Activated CD4-positive, alpha-beta T cell treated with anti-CD3 and anti-CD28 coated beads, Interleukin-2, amount 50 U/mL, for 1 hour (primary cell): ENCODE measurements around the gene CAMK1G.

Source experiments
- DNase-seq: peaks from one replicate; pipeline ENCODE4 v3.0.0-alpha.2; 2020

Gene CAMK1G

DNA sequence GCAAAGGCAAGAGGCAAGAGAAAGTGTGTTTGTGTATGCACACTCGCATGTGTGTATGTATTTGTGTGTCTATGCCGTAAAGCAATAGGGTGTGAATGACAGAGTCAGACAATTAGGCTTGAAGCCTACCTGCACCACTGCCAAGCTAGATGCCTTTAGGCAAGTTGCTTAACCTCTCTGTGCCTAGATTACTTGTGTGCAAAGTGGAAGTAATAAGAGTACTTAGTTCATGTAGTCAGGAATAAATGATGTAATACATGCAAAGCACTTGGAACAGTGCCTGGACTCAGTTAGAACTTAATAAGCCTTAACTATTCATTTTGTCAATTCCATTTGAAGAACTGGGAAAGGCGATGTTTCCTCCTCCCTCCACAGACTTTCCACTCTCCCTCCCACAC lies 37.0 kb downstream of the CAMK1G start:
- no peak for DNase-seq

GRCh38 chr1:209621286-209621685 lies 37.8 kb downstream of the CAMK1G start:
- no peak for DNase-seq

DNA sequence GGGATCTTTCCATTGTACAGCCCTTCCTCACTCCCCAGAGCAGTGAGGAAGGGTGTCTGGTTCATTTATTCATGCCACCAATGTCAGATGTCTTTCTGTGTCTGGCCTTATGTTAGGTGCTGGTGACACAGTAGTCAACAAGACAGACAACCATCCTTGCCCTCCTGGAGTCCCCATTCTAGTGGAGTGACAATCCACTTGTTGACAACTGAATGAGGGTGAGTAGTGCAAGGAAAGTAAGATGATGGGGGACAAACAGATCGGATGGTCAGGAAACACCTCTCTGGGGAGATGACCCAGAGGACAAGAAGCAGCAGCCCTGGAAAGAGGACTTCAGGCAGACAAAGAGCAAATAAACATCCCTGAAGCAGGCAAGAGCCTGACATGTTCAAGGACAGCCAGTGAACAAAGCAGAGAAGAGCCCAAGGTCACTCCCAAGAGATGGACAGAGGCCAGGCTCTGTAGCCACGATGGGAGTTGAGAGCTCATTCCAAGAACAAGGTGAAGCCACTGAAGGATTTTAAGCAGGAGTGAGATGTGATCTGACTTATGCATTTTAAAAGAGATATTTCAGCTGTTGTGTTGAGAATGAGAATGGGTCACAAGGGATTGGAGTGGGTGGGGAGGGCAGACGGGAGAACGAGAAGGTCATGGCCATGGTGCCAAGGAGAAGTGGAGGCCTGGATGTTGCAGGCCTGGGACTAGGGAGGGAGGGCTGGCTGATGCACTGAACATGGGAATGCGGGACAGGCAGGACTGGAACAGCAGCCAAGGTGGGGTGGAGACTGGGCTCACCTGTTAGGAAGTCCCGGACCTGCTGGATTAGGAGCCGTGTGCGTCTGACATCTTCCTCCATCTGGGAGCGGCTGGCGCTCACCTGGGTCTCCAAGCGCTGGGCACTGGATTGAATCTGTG lies 38.5 kb downstream of the CAMK1G start:
- no peak for DNase-seq

GRCh38 chr1:209622841-209623829 lies 39.6 kb downstream of the CAMK1G start:
- no peak for DNase-seq

GRCh38 chr1:209624558-209625549 lies 41.3 kb downstream of the CAMK1G start:
- DNase-seq, result no peak

DNA sequence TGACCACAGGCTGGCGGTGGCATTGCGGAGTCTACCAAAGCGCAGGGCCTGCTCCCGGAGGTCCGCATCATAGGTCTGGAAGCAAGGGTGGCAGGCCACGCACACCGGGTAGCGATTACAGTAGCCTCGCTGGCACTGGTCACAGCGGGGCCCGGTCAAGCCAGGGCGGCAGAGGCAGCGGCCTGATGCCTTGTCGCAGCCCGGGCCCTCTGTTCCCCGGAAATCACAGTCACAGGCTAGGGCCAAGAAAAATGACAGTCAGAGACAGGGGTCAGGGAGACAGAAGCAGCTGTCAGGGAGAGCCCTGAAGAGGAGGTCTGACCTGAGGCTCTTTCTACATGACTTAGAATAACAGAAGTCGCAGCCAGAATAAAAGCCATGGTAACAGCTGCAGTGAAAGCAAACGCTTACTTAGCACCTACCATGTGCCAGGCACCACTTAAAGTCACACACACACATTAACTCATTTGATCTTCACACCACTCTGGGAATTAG lies 42.3 kb downstream of the CAMK1G start:
- DNase-seq, result no peak

DNA sequence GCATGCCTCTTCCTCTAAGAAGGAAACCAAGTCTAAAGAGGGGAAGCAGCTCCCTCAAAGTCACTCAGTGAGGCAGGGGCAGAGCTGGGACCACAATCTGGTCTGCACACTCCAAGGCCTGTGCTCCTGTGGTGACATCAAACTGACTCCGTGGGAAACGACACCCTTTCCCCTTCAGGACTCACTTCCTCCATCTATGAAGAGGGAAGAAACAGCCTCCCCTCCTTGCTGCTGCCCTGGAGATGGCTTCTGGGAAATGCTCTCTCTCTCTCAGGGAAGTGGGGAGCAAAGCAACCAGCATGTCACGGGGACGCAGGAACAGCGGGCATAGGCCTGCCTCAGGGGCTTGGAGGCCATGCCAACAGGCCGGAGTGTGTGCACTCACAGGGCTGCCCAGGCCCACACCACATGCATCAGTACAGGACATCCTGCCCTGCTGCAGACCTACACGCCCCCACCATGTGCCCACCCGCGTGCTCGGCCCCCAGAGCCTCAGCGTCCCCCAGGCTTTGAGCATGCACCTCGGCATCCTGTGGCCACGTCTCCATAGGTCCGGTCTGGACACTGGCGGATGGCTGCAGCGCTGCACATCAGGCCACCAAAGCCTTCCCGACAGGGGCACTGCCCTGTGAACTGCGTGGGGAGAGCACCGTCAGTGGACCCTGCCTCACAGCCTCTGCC lies 43.0 kb downstream of the CAMK1G start:
- DNase-seq, result no peak

GRCh38 chr1:209627027-209627731 lies 43.7 kb downstream of the CAMK1G start:
- DNase-seq, result no peak

DNA sequence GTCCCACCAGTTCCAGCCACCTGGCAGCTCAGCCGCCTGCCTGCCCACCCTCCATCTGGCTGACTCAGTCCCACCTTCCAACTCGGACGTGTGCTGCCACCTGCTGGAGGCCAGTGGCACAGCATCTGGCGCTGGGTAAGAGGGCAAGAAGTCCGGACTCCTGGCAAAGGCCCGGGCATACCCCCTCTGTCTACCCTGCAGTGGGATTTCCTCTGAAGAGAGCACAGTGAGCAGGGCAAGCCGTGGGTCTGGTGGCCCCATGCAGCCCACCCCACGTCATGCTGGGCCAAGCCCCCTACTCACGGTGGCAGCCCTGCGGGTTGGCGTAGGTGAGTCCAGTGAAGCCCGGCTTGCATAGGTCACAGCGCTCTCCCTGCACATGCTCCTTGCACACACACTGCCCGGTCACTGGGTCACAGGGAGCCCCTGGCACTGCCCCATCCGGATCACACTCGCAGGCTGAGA lies 44.2 kb downstream of the CAMK1G start:
- DNase-seq, result peak; percentile 70

DNA sequence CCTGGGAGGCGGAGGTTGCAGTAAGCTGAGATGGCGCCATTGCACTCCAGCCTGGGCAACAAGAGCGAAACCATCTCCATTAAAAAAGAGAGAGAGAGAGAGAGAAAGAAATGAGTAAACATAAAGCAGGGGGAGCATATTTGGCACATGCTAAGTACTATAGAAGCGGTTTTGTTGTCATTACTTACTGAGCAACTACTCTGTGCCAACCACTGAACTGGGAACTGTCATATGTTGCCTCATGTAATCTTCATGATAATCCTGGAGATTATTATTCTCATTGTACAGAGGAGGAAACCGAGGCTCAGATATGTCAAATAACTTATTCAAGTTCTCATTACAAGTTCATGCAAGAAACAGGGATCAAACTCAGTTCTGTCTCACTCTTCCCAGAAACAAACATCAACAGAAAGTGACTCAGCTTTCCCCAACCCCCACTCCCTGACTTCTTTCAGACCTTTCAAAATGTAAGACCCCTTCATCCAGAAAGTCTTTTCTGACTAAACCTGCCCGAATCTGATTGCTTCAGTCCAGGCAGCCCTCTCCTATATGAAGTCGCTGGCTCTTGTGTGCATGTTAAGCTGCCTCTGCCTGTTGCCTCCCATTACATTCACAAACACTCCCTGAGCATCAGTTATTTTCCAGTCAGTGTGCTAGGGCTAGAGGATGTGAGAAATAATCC lies 45.2 kb downstream of the CAMK1G start:
- DNase-seq, result no peak

DNA sequence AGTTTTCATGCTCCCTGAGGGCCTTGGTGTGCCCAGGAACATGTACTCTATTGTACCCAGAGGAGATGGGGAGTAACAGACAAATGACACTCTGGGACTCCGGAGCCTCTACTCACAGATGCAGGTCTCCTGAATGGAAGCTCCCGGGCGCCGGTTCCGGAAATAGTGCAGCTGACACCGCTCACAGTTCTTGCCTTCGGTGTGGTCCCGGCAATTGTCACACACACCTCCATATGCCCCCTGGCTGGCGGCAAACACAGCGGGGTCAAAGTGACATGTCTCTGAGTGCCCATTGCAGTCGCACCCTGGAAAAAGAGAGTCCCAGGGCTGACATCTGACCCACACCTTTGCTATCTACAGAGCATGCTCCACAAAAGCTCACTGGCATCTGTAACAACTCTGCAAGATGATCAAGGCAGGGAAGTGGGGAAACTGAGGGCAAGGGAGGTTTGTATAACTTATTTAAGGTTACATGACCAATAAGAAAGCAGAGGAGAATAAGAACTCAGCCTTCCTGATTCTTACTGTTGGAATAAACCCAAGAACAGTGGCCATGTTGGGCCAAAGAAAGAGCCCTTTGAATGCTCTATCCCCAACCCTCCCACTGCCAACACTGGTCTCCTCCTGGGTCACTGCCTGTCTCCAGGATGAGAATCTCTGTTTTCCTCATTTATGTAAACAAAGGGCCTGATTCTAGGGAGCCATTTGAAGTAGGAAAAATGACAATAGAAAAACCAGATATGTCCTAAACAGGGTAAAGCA lies 46.3 kb downstream of the CAMK1G start:
- DNase-seq, result no peak

GRCh38 chr1:209630383-209631225 lies 47.1 kb downstream of the CAMK1G start:
- no peak for DNase-seq

DNA sequence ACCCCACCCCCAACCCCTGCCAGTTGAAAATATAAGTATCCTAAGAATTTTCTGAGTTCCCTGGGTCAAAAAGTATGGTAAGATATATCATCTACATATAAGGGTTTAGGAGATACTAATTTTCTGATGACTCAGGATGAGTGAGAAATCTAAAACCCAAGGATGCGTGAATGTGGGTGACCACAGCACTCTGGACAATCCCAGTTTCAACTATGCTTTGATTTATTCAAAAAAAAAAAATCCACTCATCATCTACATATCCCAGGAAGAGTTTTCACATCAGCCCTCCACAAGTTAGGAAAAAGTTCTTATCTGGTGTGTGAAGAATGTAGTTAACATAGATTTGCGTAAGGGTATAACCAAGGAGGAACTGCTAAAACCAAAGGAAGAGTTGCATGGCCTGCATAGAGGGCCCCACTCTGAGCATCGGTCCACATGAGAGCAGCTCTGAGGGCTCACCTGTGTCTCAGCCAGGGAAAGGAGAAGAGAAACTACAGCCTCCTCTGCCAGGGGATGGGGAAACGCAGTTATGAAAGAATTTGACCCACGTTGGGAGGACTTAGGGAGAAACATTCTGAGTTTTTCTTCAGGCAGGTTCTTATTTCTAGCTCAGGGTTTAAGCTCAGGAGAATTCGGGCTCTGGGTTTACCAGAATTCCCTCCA lies 50.0 kb downstream of the CAMK1G start:
- no peak for DNase-seq

DNA sequence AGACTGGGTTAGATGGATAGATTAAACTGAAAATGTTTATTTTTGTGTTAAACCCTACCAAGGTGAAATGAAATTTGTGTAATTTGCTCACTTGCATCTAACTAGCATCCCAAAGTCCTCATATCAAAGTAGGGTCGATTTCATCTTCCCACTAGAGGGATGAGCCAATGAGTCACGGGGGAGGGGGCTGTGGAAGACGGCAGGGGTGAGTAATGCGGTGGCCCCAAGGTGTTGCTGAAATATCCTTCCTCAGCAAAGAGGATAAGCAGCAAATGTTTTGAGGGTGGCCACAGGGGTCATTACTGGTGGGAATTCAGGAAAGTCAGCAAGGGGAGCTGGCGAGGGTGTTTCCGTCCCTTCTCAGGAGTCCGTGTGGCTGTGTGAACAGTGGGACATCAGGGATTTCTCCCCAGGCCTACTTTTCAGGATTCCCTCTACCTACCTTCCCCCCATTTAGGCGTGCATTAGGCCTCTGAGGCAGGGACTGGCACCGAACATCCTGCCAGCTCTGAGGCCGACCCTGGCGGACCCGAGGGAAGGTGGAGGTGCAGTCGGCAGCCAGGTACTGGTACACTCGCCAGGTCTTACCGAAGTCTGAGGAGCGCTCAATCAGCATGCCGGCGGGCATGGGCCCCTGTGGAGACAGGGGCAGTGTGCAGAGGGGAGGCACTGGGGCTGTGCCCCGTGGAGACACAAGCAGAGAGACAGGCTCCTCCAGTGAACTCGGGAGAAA lies 50.7 kb downstream of the CAMK1G start:
- no peak for DNase-seq

GRCh38 chr1:209635850-209636249 lies 52.3 kb downstream of the CAMK1G start:
- no peak for DNase-seq

DNA sequence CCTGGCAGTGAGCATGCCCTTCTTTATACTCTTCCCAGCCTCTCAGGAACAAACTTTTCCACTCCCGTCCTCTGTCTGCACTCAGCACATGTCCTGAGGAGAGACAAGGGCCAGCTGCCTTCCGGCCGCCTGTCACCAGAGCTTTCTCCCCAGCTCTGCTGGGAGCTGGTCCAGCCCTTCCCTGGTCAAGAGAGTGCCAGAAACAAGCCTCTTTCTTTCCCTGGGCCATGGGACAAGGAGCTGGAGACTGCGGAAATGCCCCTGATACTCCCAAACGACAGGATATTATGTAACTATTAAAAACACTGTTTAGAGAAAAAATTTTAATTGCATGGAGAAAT lies 58.3 kb downstream of the CAMK1G start:
- DNase-seq, result no peak

DNA sequence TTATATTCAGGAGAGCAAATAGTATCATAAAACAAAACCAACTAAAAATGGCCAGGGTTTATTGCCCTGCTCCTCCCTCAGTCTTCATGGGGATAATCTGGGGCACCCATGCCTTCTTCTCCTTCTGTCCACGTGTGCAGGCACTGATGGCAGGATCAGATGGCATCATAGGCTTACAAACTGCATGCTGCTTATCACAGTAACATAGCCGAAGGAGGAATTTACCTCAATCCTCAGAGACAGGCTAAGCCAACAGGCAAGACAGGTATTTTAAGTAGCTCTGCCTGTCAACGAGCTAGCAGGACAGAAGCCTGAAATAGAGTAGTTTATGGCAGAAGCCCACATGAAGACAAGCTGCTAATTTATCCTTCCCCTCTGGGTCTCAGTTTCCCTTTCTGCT lies 59.3 kb downstream of the CAMK1G start:
- no peak for DNase-seq
